ENCODE measurements around the gene DDX10. TPM values are rescaled to one million over a fixed set of nuclear protein-coding genes. Genes with fewer than 3 reads are reported as not detected.

Gene DDX10
- total RNA-seq, 1 experiment from 2014 or later = 72.2 TPM

- ChIA-PET POLR2A (ENCODE audit: low non-redundant PET) (no interaction called here), CTCF (no interaction called here)
- peaks cover 24% of the 10 kb centered on the region for H3K4me1 ChIP-seq (ENCODE audit: insufficient read depth, low read length, poor library complexity, severe bottlenecking)
- no peaks in the 10 kb centered on the region for H3K9me3 ChIP-seq (ENCODE audit: low read depth, low read length, poor library complexity, severe bottlenecking)
- no peak overlapping the region for H3K4me3 ChIP-seq (ENCODE audit: low read depth, low read length, poor library complexity, severe bottlenecking)
- BruUV-seq (replicated peaks) = no TSS peak
- peaks cover 25% of the 10 kb centered on the region for H3K36me3 ChIP-seq (ENCODE audit: insufficient read depth, low read length, poor library complexity, severe bottlenecking)
- intact Hi-C loops (cut with micrococcal nuclease; ENCODE audit: unreplicated experiment) = no loop called here
- H3K27ac ChIP-seq (ENCODE audit: low read depth, low read length, poor library complexity, severe bottlenecking) = peak overlapping the region; percentile 13
- TF ChIP-seq EZH2 (IDR thresholded peaks at IDR 0.05; ENCODE audit: borderline replicate concordance, low read depth, low read length, poor library complexity, severe bottlenecking) (no peak), CTCF (conservative IDR thresholded peaks at IDR 0.05; ENCODE audit: low read depth, low read length) (no peak)
- H3K27me3 ChIP-seq (replicated peaks; ENCODE audit: insufficient read depth, low read depth, low read length, poor library complexity) = no peaks in the 10 kb centered on the region
- DNase-seq (ENCODE audit: low spot score) = no peak
Measured at GRCh38 chr11:108672786-108673185, 7.9 kb downstream of the DDX10 start.

- H3K9me3 ChIP-seq (ENCODE audit: low read depth, low read length, poor library complexity, severe bottlenecking) = no peaks in the 10 kb centered on the region
- no peak for TF ChIP-seq EZH2 (IDR thresholded peaks at IDR 0.05; ENCODE audit: borderline replicate concordance, low read depth, low read length, poor library complexity, severe bottlenecking)
- no peak for TF ChIP-seq CTCF (conservative IDR thresholded peaks at IDR 0.05; ENCODE audit: low read depth, low read length)
- ChIA-PET POLR2A (ENCODE audit: low non-redundant PET) (no interaction called here), CTCF (no interaction called here)
- no TSS peak for BruUV-seq (replicated peaks)
- intact Hi-C loops (cut with micrococcal nuclease; ENCODE audit: unreplicated experiment) = no loop called here
- H3K27me3 ChIP-seq (replicated peaks; ENCODE audit: insufficient read depth, low read depth, low read length, poor library complexity) = no peaks in the 10 kb centered on the region
- no peak for DNase-seq (ENCODE audit: low spot score)
- peaks cover 45% of the 10 kb centered on the region for H3K36me3 ChIP-seq (ENCODE audit: insufficient read depth, low read length, poor library complexity, severe bottlenecking)
- no peak overlapping the region for H3K27ac ChIP-seq (ENCODE audit: low read depth, low read length, poor library complexity, severe bottlenecking)
- H3K4me1 ChIP-seq (ENCODE audit: insufficient read depth, low read length, poor library complexity, severe bottlenecking) = no peaks in the 10 kb centered on the region
- no peak overlapping the region for H3K4me3 ChIP-seq (ENCODE audit: low read depth, low read length, poor library complexity, severe bottlenecking)
Measured at GRCh38 chr11:108679045-108679444, 14.2 kb downstream of the DDX10 start.

- DNase-seq (ENCODE audit: low spot score) = no peak
- POLR2A ChIA-PET (ENCODE audit: low non-redundant PET) = no interaction called here
Measured at GRCh38 chr11:108680271-108680670, 15.4 kb downstream of the DDX10 start.

More at GRCh38 chr11:108680271-108680670, 15.4 kb downstream of the DDX10 start:
- TF ChIP-seq CTCF (conservative IDR thresholded peaks at IDR 0.05; ENCODE audit: low read depth, low read length) = no peak
- no peak for TF ChIP-seq EZH2 (IDR thresholded peaks at IDR 0.05; ENCODE audit: borderline replicate concordance, low read depth, low read length, poor library complexity, severe bottlenecking)
- H3K9me3 ChIP-seq (ENCODE audit: low read depth, low read length, poor library complexity, severe bottlenecking) = no peaks in the 10 kb centered on the region
- no peaks in the 10 kb centered on the region for H3K4me1 ChIP-seq (ENCODE audit: insufficient read depth, low read length, poor library complexity, severe bottlenecking)
- H3K27ac ChIP-seq (ENCODE audit: low read depth, low read length, poor library complexity, severe bottlenecking) = no peak overlapping the region
- H3K4me3 ChIP-seq (ENCODE audit: low read depth, low read length, poor library complexity, severe bottlenecking) = no peak overlapping the region
- H3K36me3 ChIP-seq (ENCODE audit: insufficient read depth, low read length, poor library complexity, severe bottlenecking) = peaks cover 45% of the 10 kb centered on the region
- no peaks in the 10 kb centered on the region for H3K27me3 ChIP-seq (replicated peaks; ENCODE audit: insufficient read depth, low read depth, low read length, poor library complexity)
- CTCF ChIA-PET = no interaction called here
- BruUV-seq (replicated peaks) = no TSS peak
- intact Hi-C loops (cut with micrococcal nuclease; ENCODE audit: unreplicated experiment) = no loop called here

Data from A673 (cell line).